Neural cell (in vitro differentiated cells): Measurements from ENCODE around the gene KIFC3. TPM values are rescaled to one million over a fixed set of nuclear protein-coding genes. Genes with fewer than 3 reads are reported as not detected.

Source experiments
- H2AFZ ChIP-seq: fragments of 200-600, 300-800 bp; sonication (generic), shearing (Covaris generic); 2 replicates; pipeline ENCODE4 v1.6.0; 2014; ENCODE audit warnings: low read depth, mild to moderate bottlenecking, antibody characterized with exemption, low read length, moderate library complexity
- H3F3A ChIP-seq: fragments of 200-600 bp; shearing (Covaris generic); 2 replicates; pipeline ENCODE4 v1.6.1; 2016; ENCODE audit warnings: mild to moderate bottlenecking, moderate library complexity, mixed read lengths, antibody characterized with exemption, low read length; ENCODE audit not compliant: insufficient read depth, poor library complexity, severe bottlenecking
- H3K27ac ChIP-seq: fragments of 200-600, 300-800 bp; sonication (generic), shearing (Covaris generic); 2 replicates; pipeline ENCODE4 v1.5.1; 2014; ENCODE audit warnings: mild to moderate bottlenecking, low read length, moderate library complexity
- H3K27me3 ChIP-seq: fragments of 300-800, 200-600 bp; sonication (generic), shearing (Covaris generic); 2 replicates; pipeline ENCODE4 v1.6.0; 2014; ENCODE audit warnings: mild to moderate bottlenecking, low read depth, low read length, moderate library complexity; ENCODE audit not compliant: insufficient read depth
- H3K36me3 ChIP-seq: fragments of 300-800, 200-600 bp; sonication (generic), shearing (Covaris generic); 2 replicates; pipeline ENCODE4 v1.5.1; 2014; ENCODE audit warnings: mild to moderate bottlenecking, antibody characterized with exemption, low read length, moderate library complexity; ENCODE audit not compliant: insufficient read depth
- H3K4me2 ChIP-seq: fragments of 300-800, 200-600 bp; sonication (generic), shearing (Covaris generic); 2 replicates; pipeline ENCODE4 v1.6.0; 2014; ENCODE audit warnings: mild to moderate bottlenecking, low read length
- H3K4me3 ChIP-seq: fragments of 300-800, 200-600 bp; sonication (generic), shearing (Covaris generic); 2 replicates; pipeline ENCODE4 v1.5.1; 2014; ENCODE audit warnings: mild to moderate bottlenecking, low read length, moderate library complexity
- H3K79me2 ChIP-seq: fragments of 200-600 bp; shearing (Covaris generic); replicated peaks from 2 replicates; pipeline ENCODE4 v1.6.0; 2014; ENCODE audit warnings: mild to moderate bottlenecking, low read length, moderate library complexity; ENCODE audit not compliant: insufficient read depth
- H3K9ac ChIP-seq: fragments of 300-800, 200-600 bp; sonication (generic), shearing (Covaris generic); 2 replicates; pipeline ENCODE4 v1.6.1; 2016; ENCODE audit warnings: mild to moderate bottlenecking, low read length, mixed read lengths
- H3K9me2 ChIP-seq: fragments of 200-600 bp; shearing (Covaris generic); 2 replicates; pipeline ENCODE4 v1.6.1; 2016; ENCODE audit warnings: mild to moderate bottlenecking, low read length, mixed read lengths; ENCODE audit not compliant: insufficient read depth
- H3K9me3 ChIP-seq: fragments of 200-600, 300-800 bp; sonication (generic), shearing (Covaris generic); 2 replicates; pipeline ENCODE4 v1.6.1; 2016; ENCODE audit warnings: mild to moderate bottlenecking, mixed run types, low read length, moderate library complexity, mixed read lengths
- H4K20me1 ChIP-seq: fragments of 200-600 bp; shearing (Covaris generic); 2 replicates; pipeline ENCODE4 v1.6.1; 2016; ENCODE audit warnings: mild to moderate bottlenecking, mixed run types; ENCODE audit not compliant: insufficient read depth
- EP300 ChIP-seq: fragments of 450-650 bp; conservative IDR thresholded peaks from 2 replicates; pipeline ENCODE4 v1.6.1; 2014; ENCODE audit warnings: antibody characterized with exemption, mild to moderate bottlenecking, moderate library complexity; ENCODE audit not compliant: poor library complexity, severe bottlenecking
- EZH2 ChIP-seq: fragments of 200-600, 300-800 bp; shearing (Covaris generic), sonication (generic); IDR thresholded peaks from 2 replicates; pipeline ENCODE4 v1.6.1; 2014; ENCODE audit warnings: antibody characterized with exemption, low read length, borderline replicate concordance, mild to moderate bottlenecking; ENCODE audit not compliant: insufficient read depth, poor library complexity, severe bottlenecking
- MXI1 ChIP-seq: fragments of 450-650 bp; conservative IDR thresholded peaks from 2 replicates; pipeline ENCODE4 v1.6.1; 2014; ENCODE audit warnings: antibody characterized with exemption, mild to moderate bottlenecking; ENCODE audit not compliant: poor library complexity, severe bottlenecking
- POLR2AphosphoS5 ChIP-seq: IDR thresholded peaks from 2 replicates; pipeline ENCODE4 v1.6.1; 2012
- RAD21 ChIP-seq: fragments of 450-650 bp; conservative IDR thresholded peaks from 2 replicates; pipeline ENCODE4 v1.6.1; 2014; ENCODE audit warnings: antibody characterized with exemption, mild to moderate bottlenecking, moderate library complexity
- SMC3 ChIP-seq: fragments of 450-650 bp; conservative IDR thresholded peaks from 2 replicates; pipeline ENCODE4 v1.6.1; 2014; ENCODE audit warnings: antibody characterized with exemption, mild to moderate bottlenecking, moderate library complexity; ENCODE audit not compliant: poor library complexity
- TAF1 ChIP-seq: IDR thresholded peaks from 2 replicates; pipeline ENCODE4 v1.6.1; 2012; ENCODE audit warnings: low read depth
- polyA plus RNA-seq: library from polyadenylated mRNA; depleted of rRNA; stranded (reverse); fragments of >200 nt; gene quantifications from 2 replicates; pipeline ENCODE4 v1.2.3, GENCODE V29; 2014
- TF ChIP-seq, protein P1 (sequence below): fragments of 450-650 bp; IDR thresholded peaks from 2 replicates; pipeline ENCODE4 v1.5.1; 2014; ENCODE audit warnings: antibody characterized with exemption, mild to moderate bottlenecking, moderate library complexity; ENCODE audit not compliant: poor library complexity, severe bottlenecking
- TF ChIP-seq, protein P2 (sequence below): IDR thresholded peaks from 2 replicates; pipeline ENCODE4 v1.6.1; 2012; ENCODE audit warnings: borderline replicate concordance

The KIFC3 gene
- polyA plus RNA-seq, 1 donor from 2014 or later, result 29.7 TPM

DNA sequence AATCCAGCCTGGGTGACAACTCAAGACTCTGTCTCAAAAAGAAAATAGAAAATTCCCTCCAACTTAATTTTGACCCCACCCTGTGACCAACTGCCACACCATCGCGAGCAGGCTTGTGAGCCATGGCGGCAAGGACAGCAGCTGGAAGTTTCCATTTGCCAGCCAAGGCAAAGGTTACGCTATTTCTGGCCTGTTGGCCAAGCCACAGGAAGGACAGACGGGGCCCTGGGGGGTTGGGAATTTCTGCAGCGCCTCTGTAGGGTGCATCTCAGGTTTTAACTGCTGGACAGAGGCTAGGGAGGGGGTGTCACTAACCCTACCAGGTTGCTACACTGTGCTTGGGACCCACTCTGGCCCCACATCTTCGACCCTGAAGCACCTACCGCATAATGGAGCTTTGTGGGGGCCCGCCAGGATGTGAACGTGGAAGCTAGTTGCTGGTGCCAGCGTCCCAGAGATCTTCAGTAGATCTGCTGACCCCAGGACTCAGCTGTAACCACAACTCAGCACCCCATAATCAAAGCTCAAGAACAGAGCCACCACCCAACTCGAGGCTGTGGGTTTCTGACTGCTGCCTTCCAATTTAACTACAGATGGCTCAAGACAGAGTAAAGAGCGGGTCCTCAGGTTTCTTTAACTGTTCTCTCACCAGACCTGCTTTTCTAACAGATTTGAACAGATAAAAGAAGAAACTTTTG, 10.9 kb downstream of the KIFC3 start:
- no peak overlapping the region for H3K4me3 ChIP-seq
- TF ChIP-seq SMC3 (no peak), MXI1 (no peak), EP300 (no peak), POLR2AphosphoS5 (no peak), EZH2 (no peak), TAF1 (no peak), RAD21 (no peak)
- TF ChIP-seq, protein P1, sequence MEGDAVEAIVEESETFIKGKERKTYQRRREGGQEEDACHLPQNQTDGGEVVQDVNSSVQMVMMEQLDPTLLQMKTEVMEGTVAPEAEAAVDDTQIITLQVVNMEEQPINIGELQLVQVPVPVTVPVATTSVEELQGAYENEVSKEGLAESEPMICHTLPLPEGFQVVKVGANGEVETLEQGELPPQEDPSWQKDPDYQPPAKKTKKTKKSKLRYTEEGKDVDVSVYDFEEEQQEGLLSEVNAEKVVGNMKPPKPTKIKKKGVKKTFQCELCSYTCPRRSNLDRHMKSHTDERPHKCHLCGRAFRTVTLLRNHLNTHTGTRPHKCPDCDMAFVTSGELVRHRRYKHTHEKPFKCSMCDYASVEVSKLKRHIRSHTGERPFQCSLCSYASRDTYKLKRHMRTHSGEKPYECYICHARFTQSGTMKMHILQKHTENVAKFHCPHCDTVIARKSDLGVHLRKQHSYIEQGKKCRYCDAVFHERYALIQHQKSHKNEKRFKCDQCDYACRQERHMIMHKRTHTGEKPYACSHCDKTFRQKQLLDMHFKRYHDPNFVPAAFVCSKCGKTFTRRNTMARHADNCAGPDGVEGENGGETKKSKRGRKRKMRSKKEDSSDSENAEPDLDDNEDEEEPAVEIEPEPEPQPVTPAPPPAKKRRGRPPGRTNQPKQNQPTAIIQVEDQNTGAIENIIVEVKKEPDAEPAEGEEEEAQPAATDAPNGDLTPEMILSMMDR, result no peak
- TF ChIP-seq, protein P2, sequence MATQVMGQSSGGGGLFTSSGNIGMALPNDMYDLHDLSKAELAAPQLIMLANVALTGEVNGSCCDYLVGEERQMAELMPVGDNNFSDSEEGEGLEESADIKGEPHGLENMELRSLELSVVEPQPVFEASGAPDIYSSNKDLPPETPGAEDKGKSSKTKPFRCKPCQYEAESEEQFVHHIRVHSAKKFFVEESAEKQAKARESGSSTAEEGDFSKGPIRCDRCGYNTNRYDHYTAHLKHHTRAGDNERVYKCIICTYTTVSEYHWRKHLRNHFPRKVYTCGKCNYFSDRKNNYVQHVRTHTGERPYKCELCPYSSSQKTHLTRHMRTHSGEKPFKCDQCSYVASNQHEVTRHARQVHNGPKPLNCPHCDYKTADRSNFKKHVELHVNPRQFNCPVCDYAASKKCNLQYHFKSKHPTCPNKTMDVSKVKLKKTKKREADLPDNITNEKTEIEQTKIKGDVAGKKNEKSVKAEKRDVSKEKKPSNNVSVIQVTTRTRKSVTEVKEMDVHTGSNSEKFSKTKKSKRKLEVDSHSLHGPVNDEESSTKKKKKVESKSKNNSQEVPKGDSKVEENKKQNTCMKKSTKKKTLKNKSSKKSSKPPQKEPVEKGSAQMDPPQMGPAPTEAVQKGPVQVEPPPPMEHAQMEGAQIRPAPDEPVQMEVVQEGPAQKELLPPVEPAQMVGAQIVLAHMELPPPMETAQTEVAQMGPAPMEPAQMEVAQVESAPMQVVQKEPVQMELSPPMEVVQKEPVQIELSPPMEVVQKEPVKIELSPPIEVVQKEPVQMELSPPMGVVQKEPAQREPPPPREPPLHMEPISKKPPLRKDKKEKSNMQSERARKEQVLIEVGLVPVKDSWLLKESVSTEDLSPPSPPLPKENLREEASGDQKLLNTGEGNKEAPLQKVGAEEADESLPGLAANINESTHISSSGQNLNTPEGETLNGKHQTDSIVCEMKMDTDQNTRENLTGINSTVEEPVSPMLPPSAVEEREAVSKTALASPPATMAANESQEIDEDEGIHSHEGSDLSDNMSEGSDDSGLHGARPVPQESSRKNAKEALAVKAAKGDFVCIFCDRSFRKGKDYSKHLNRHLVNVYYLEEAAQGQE, result no peak
- no peak overlapping the region for H3K4me2 ChIP-seq
- no peaks in the 10 kb centered on the region for H3K79me2 ChIP-seq
- no peaks in the 10 kb centered on the region for H3F3A ChIP-seq
- H3K27me3 ChIP-seq, result no peaks in the 10 kb centered on the region
- no peak overlapping the region for H3K9ac ChIP-seq
- no peak overlapping the region for H3K27ac ChIP-seq
- no peak overlapping the region for H2AFZ ChIP-seq
- no peaks in the 10 kb centered on the region for H4K20me1 ChIP-seq
- no peaks in the 10 kb centered on the region for H3K9me3 ChIP-seq
- no peaks in the 10 kb centered on the region for H3K36me3 ChIP-seq
- H3K9me2 ChIP-seq, result no peaks in the 10 kb centered on the region

DNA sequence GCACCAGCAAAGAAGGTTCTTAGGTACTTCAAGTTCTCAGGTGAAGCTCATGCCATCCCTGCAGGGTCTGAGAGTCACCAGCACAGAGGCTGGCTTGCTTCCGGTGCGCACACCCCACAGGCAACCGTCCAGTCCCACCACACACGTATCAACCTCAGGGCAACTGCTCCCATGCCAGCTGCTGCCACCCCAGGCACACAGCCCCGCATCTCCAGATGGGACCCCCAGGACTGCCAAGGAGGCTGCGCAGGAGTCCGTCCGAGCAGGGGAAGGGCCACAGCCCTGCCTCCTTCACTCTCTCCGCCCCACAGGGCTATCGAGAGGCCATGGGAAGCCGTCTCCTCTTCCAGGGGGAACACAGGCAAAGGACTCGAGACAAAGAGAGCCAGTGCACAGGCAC, 13.3 kb downstream of the KIFC3 start:
- Histone ChIP-seq H3K4me2 (no peak overlapping the region), H2AFZ (no peak overlapping the region), H3K9me2 (no peaks in the 10 kb centered on the region), H3K4me3 (no peak overlapping the region), H3K27me3 (no peaks in the 10 kb centered on the region), H3K9me3 (no peaks in the 10 kb centered on the region), H3K9ac (no peak overlapping the region), H3K79me2 (no peaks in the 10 kb centered on the region), H3K36me3 (no peaks in the 10 kb centered on the region), H4K20me1 (no peaks in the 10 kb centered on the region), H3F3A (no peaks in the 10 kb centered on the region), H3K27ac (no peak overlapping the region)
- TF ChIP-seq, protein P2, result no peak
- TF ChIP-seq POLR2AphosphoS5 (no peak), EZH2 (no peak), TAF1 (no peak)
